ENCODE data around the gene TOX2.

TOX2 gene

GRCh38 chr20:43985121-43985520 is 70.5 kb downstream of the TOX2 start:
- no peak for TF ChIP-seq CTCF (IDR thresholded peaks at IDR 0.05; ENCODE audit: insufficient read depth, low read length, poor library complexity, severe bottlenecking)
- H3K36me3 ChIP-seq (ENCODE audit: control insufficient read depth, insufficient read depth, low read length), result no peaks in the 10 kb centered on the region
- DNase-seq (ENCODE audit: extremely low read depth, insufficient read length), result no peak
- H3K4me3 ChIP-seq (replicated peaks; ENCODE audit: low read depth, low read length), result no peak overlapping the region
- no peaks in the 10 kb centered on the region for H3K27me3 ChIP-seq (replicated peaks; ENCODE audit: control insufficient read depth, insufficient read depth, low read length)

GRCh38 chr20:43985608-43986316 is 71.1 kb downstream of the TOX2 start:
- Histone ChIP-seq H3K4me3 (replicated peaks; ENCODE audit: low read depth, low read length) (no peak overlapping the region), H3K36me3 (ENCODE audit: control insufficient read depth, insufficient read depth, low read length) (no peaks in the 10 kb centered on the region), H3K27me3 (replicated peaks; ENCODE audit: control insufficient read depth, insufficient read depth, low read length) (no peaks in the 10 kb centered on the region)
- no peak for TF ChIP-seq CTCF (IDR thresholded peaks at IDR 0.05; ENCODE audit: insufficient read depth, low read length, poor library complexity, severe bottlenecking)
- DNase-seq (ENCODE audit: extremely low read depth, insufficient read length), result no peak

- no peak for DNase-seq (ENCODE audit: extremely low read depth, insufficient read length)
- Histone ChIP-seq H3K4me3 (replicated peaks; ENCODE audit: low read depth, low read length) (no peak overlapping the region), H3K36me3 (ENCODE audit: control insufficient read depth, insufficient read depth, low read length) (no peaks in the 10 kb centered on the region), H3K27me3 (replicated peaks; ENCODE audit: control insufficient read depth, insufficient read depth, low read length) (no peaks in the 10 kb centered on the region)
- no peak for TF ChIP-seq CTCF (IDR thresholded peaks at IDR 0.05; ENCODE audit: insufficient read depth, low read length, poor library complexity, severe bottlenecking)
Observed at GRCh38 chr20:43987018-43987417, 72.4 kb downstream of the TOX2 start.

- no peak for TF ChIP-seq CTCF (IDR thresholded peaks at IDR 0.05; ENCODE audit: insufficient read depth, low read length, poor library complexity, severe bottlenecking)
- Histone ChIP-seq H3K36me3 (ENCODE audit: control insufficient read depth, insufficient read depth, low read length) (no peaks in the 10 kb centered on the region), H3K4me3 (replicated peaks; ENCODE audit: low read depth, low read length) (no peak overlapping the region), H3K27me3 (replicated peaks; ENCODE audit: control insufficient read depth, insufficient read depth, low read length) (no peaks in the 10 kb centered on the region)
- no peak for DNase-seq (ENCODE audit: extremely low read depth, insufficient read length)
Observed at GRCh38 chr20:43987531-43987930, 72.9 kb downstream of the TOX2 start.

GRCh38 chr20:43988451-43988850 is 73.8 kb downstream of the TOX2 start:
- Histone ChIP-seq H3K36me3 (ENCODE audit: control insufficient read depth, insufficient read depth, low read length) (no peaks in the 10 kb centered on the region), H3K27me3 (replicated peaks; ENCODE audit: control insufficient read depth, insufficient read depth, low read length) (no peaks in the 10 kb centered on the region), H3K4me3 (replicated peaks; ENCODE audit: low read depth, low read length) (no peak overlapping the region)
- TF ChIP-seq CTCF (IDR thresholded peaks at IDR 0.05; ENCODE audit: insufficient read depth, low read length, poor library complexity, severe bottlenecking), result no peak
- DNase-seq (ENCODE audit: extremely low read depth, insufficient read length), result no peak

GRCh38 chr20:43988867-43989266 is 74.2 kb downstream of the TOX2 start:
- no peaks in the 10 kb centered on the region for H3K36me3 ChIP-seq (ENCODE audit: control insufficient read depth, insufficient read depth, low read length)
- no peaks in the 10 kb centered on the region for H3K27me3 ChIP-seq (replicated peaks; ENCODE audit: control insufficient read depth, insufficient read depth, low read length)
- no peak for DNase-seq (ENCODE audit: extremely low read depth, insufficient read length)
- no peak for TF ChIP-seq CTCF (IDR thresholded peaks at IDR 0.05; ENCODE audit: insufficient read depth, low read length, poor library complexity, severe bottlenecking)
- H3K4me3 ChIP-seq (replicated peaks; ENCODE audit: low read depth, low read length), result no peak overlapping the region
